IMR-90 (cell line): ENCODE results near the gene PADI6. TPM values are rescaled to one million over a fixed set of nuclear protein-coding genes. Genes with fewer than 3 reads are reported as not detected.

ENCODE experiments used
- ATAC-seq: fragments of 200-7000 bp; cut with Tn5 transposase; 2 replicates; pipeline ENCODE4 v1.9.1; 2020; ENCODE audit warnings: low read depth, mild to moderate bottlenecking, moderate library complexity
- BruUV-seq: library from RNA; stranded (reverse); fragments of 400-500 nt; replicated peaks from 2 replicates; lab custom pipeline; 2021; lab: Mats Ljungman, UMichigan
- CTCF ChIA-PET: fragments of 300-600 bp; formaldehyde crosslinking; extraction: SDS; loops from one replicate; lab custom pipeline; 2021; ENCODE audit warnings: antibody characterized with exemption; lab: Yijun Ruan, JAX
- POLR2A ChIA-PET: fragments of 300-600 bp; sonication (Branson Sonifier 250); formaldehyde crosslinking; loops from one replicate; lab custom pipeline; 2022; ENCODE audit warnings: antibody characterized with exemption; ENCODE audit not compliant: unreplicated experiment; lab: Charles Lee
- DNase-seq: peaks from one replicate; pipeline ENCODE4 v3.0.0; 2013
- H2AFZ ChIP-seq: replicated peaks from 2 replicates; pipeline ENCODE3; 2013; ENCODE audit warnings: low read length, mild to moderate bottlenecking; ENCODE audit not compliant: poor library complexity
- H2AK5ac ChIP-seq: 2 replicates; pipeline ENCODE4 v1.6.1; 2013; ENCODE audit warnings: low read depth, low read length, inconsistent platforms
- H2AK9ac ChIP-seq: replicated peaks from 2 replicates; pipeline ENCODE3; 2013; ENCODE audit warnings: mild to moderate bottlenecking, low read depth, low read length, moderate library complexity; ENCODE audit not compliant: poor library complexity
- H2BK120ac ChIP-seq: 2 replicates; pipeline ENCODE4 v1.6.1; 2013; ENCODE audit warnings: low read depth, low read length, inconsistent platforms
- H2BK15ac ChIP-seq: 3 replicates; pipeline ENCODE4 v1.6.1; 2013; ENCODE audit warnings: low read depth, low read length, inconsistent platforms
- H2BK20ac ChIP-seq: 2 replicates; pipeline ENCODE4 v1.6.1; 2013; ENCODE audit warnings: low read depth, mild to moderate bottlenecking, inconsistent platforms, low read length, moderate library complexity
- H2BK5ac ChIP-seq: 2 replicates; pipeline ENCODE4 v1.6.1; 2013; ENCODE audit warnings: mild to moderate bottlenecking, low read depth, low read length, inconsistent platforms; ENCODE audit not compliant: poor library complexity, severe bottlenecking
- H3K14ac ChIP-seq: replicated peaks from 2 replicates; pipeline ENCODE4 v1.6.1; 2013; ENCODE audit warnings: low read depth, low read length, inconsistent platforms
- H3K18ac ChIP-seq: 2 replicates; pipeline ENCODE4 v1.6.1; 2013; ENCODE audit warnings: low read depth, low read length, control low read depth
- H3K23ac ChIP-seq: 2 replicates; pipeline ENCODE4 v1.6.1; 2013; ENCODE audit warnings: low read depth, low read length, inconsistent platforms
- H3K27ac ChIP-seq: 2 replicates; pipeline ENCODE4 v1.5.1; 2013; ENCODE audit warnings: mild to moderate bottlenecking, control low read depth, low read length; ENCODE audit not compliant: insufficient read depth
- H3K27me3 ChIP-seq: 2 replicates; pipeline ENCODE4 v1.6.1; 2013; ENCODE audit warnings: low read length; ENCODE audit not compliant: control insufficient read depth, insufficient read depth
- H3K36me3 ChIP-seq: 2 replicates; pipeline ENCODE4 v1.6.1; 2013; ENCODE audit warnings: low read length, mixed read lengths; ENCODE audit not compliant: control insufficient read depth, insufficient read depth
- H3K4ac ChIP-seq: 2 replicates; pipeline ENCODE4 v1.6.1; 2013; ENCODE audit warnings: low read depth, low read length, inconsistent platforms
- H3K4me1 ChIP-seq: 2 replicates; pipeline ENCODE4 v1.6.1; 2013; ENCODE audit warnings: low read length, mixed read lengths; ENCODE audit not compliant: control insufficient read depth, insufficient read depth
- H3K4me2 ChIP-seq: 2 replicates; pipeline ENCODE4 v1.6.1; 2013; ENCODE audit warnings: low read depth, mild to moderate bottlenecking, control low read depth, low read length, moderate library complexity
- H3K4me3 ChIP-seq: 2 replicates; pipeline ENCODE4 v1.5.1; 2013; ENCODE audit warnings: low read depth, mild to moderate bottlenecking, control low read depth, low read length, moderate library complexity; ENCODE audit not compliant: insufficient read depth
- H3K56ac ChIP-seq: 2 replicates; pipeline ENCODE4 v1.6.1; 2013; ENCODE audit warnings: low read length, inconsistent platforms; ENCODE audit not compliant: insufficient read depth; ENCODE audit errors: extremely low read depth
- H3K79me1 ChIP-seq, 2 experiments: 2 replicates each; pipeline ENCODE4 v1.6.1; 2013; ENCODE audit warnings: low read length in 2 of 2, inconsistent platforms in 1 of 2, low read depth in 1 of 2
- H3K9ac ChIP-seq: 2 replicates; pipeline ENCODE4 v1.6.1; 2013; ENCODE audit warnings: low read depth, low read length, control low read depth
- H3K9me1 ChIP-seq: 2 replicates; pipeline ENCODE4 v1.6.1; 2013; ENCODE audit warnings: low read length, inconsistent platforms; ENCODE audit not compliant: insufficient read depth
- H3K9me3 ChIP-seq: 2 replicates; pipeline ENCODE4 v1.6.1; 2013; ENCODE audit warnings: low read length; ENCODE audit not compliant: control insufficient read depth, insufficient read depth
- H4K20me1 ChIP-seq: 2 replicates; pipeline ENCODE4 v1.6.1; 2013; ENCODE audit warnings: low read length, inconsistent platforms; ENCODE audit not compliant: insufficient read depth
- H4K5ac ChIP-seq: 2 replicates; pipeline ENCODE4 v1.6.1; 2013; ENCODE audit warnings: mild to moderate bottlenecking, low read depth, low read length, control low read depth
- H4K8ac ChIP-seq, 2 experiments: 2 replicates each; pipeline ENCODE4 v1.6.1; 2013; ENCODE audit warnings: low read depth in 2 of 2, low read length in 2 of 2, control low read depth in 1 of 2, inconsistent platforms in 1 of 2
- H4K91ac ChIP-seq: 2 replicates; pipeline ENCODE4 v1.6.1; 2013; ENCODE audit warnings: low read depth, low read length, inconsistent platforms; ENCODE audit not compliant: insufficient read depth
- RFX5 ChIP-seq: IDR thresholded peaks from 2 replicates; pipeline ENCODE4 v1.8.0; 2012; ENCODE audit warnings: low read depth, mild to moderate bottlenecking, low read length, moderate library complexity
- WGBS, 2 experiments: methylation state at CpG; one replicate each; pipeline versions ENCODE4 v1.1.5 to v1.1.7; 2013; ENCODE audit warnings: missing lambda C conversion rate in 2 of 2; ENCODE audit not compliant: insufficient read length in 1 of 2; ENCODE audit errors: extremely low coverage in 2 of 2; 5-methylcytosine and 5-hydroxymethylcytosine counted together
- dilution Hi-C: fragments of 300-500 bp; cut with HindIII; formaldehyde crosslinking; loops from one replicate; pipeline ENCODE4 v1.14.3; 2018; ENCODE audit warnings: low sequenced_read_pairs; ENCODE audit not compliant: unreplicated experiment
- in situ Hi-C: fragments of 300-500 bp; cut with MboI; formaldehyde crosslinking; loops from 3 replicates; pipeline ENCODE4 v1.14.3; 2019; ENCODE audit warnings: low sequenced_read_pairs, inconsistent platforms, mixed read lengths
- intact Hi-C: fragments of 100-400 bp; cut with micrococcal nuclease; formaldehyde crosslinking; loops from 2 replicates; pipeline ENCODE4 v1.10.0; 2022
- polyA plus RNA-seq, 3 experiments: library from polyadenylated mRNA; depleted of rRNA; stranded (reverse); fragments of >200 nt; gene quantifications; 2 replicates each; pipeline ENCODE4 v1.2.3, GENCODE V29; 2012; ENCODE audit warnings: low replicate concordance in 1 of 3
- total RNA-seq: library from RNA; depleted of rRNA; stranded (reverse); fragments of >200 nt; gene quantifications from 2 replicates; pipeline ENCODE4 v1.2.3, GENCODE V29; 2012

PADI6 gene
- total and polyA plus RNA-seq, 2 of the 4 experiments (the other 2 are of a cell fraction) = not detected

- no peak for ATAC-seq
- H3K27ac ChIP-seq = no peak overlapping the region
- no TSS peak for BruUV-seq
These were observed 10.3 kb upstream of the PADI6 start for GRCh38 chr1:17361687-17362086.

More at GRCh38 chr1:17361687-17362086, 10.3 kb upstream of the PADI6 start:
- CTCF ChIA-PET = interaction anchor here (0.5 kb wide), 1 partner anchor 22 kb away, joined by 3 read pairs; no protein-coding TSS in a partner anchor
- Histone ChIP-seq H2AK5ac (no peak overlapping the region), H3K4me1 (no peaks in the 10 kb centered on the region), H2BK5ac (no peak overlapping the region), H3K18ac (no peak overlapping the region), H2BK20ac (no peak overlapping the region), H3K4me2 (no peak overlapping the region), H3K4ac (no peak overlapping the region), H4K5ac (no peak overlapping the region), H3K9ac (no peak overlapping the region), H3K36me3 (no peaks in the 10 kb centered on the region), H3K56ac (no peak overlapping the region), H3K9me3 (no peaks in the 10 kb centered on the region), H3K9me1 (no peaks in the 10 kb centered on the region), H2BK15ac (no peak overlapping the region), H4K8ac (no peak overlapping the region), H3K23ac (no peak overlapping the region), H4K91ac (no peak overlapping the region), H2AFZ (no peak overlapping the region), H2AK9ac (no peak overlapping the region), H3K79me1 (no peaks in the 10 kb centered on the region), H3K14ac (no peak overlapping the region), H3K27me3 (peaks cover 15% of the 10 kb centered on the region), H3K4me3 (no peak overlapping the region), H2BK120ac (no peak overlapping the region), H4K20me1 (no peaks in the 10 kb centered on the region)
- intact Hi-C loops = no loop called here
- POLR2A ChIA-PET = no interaction called here
- in situ Hi-C loops = no loop called here
- DNase-seq = no peak
- no peak for TF ChIP-seq RFX5
- dilution Hi-C loops = no loop called here
- 40% methylated on average over 1 of the region's 4 CpGs; no CpG with 5 or more reads in 1 of the 2 experiments for WGBS, 2 experiments
